ENCODE data around the gene TRMT11. TPM values are rescaled to one million over a fixed set of nuclear protein-coding genes. Genes with fewer than 3 reads are reported as not detected.

Gene TRMT11
- total and polyA plus RNA-seq, 10 of the 15 experiments (the other 5 are each of a cell fraction or from before 2014, with no cell fraction given): 34.0 to 81.1 (median 43.7) TPM

- TF ChIP-seq SUPT20H (IDR thresholded peaks at IDR 0.05; ENCODE audit: borderline replicate concordance, control insufficient read depth, low read depth, low read length): no peak
- TF ChIP-seq RUNX3 (IDR thresholded peaks at IDR 0.05; ENCODE audit: low read length): no peak
- no peak for TF ChIP-seq IKZF2 (IDR thresholded peaks at IDR 0.05)
- no peak for TF ChIP-seq POLR2A (IDR thresholded peaks at IDR 0.05; ENCODE audit: low read depth, low read length)
- TF ChIP-seq ETV6 (conservative IDR thresholded peaks at IDR 0.05 in 1 of 2, IDR thresholded peaks at IDR 0.05 in 1 of 2; ENCODE audit: borderline replicate concordance in 1 of 2, low read depth in 1 of 2): no peak
- no peak for TF ChIP-seq USF1 (IDR thresholded peaks at IDR 0.05; ENCODE audit: borderline replicate concordance, extremely low read length, insufficient read depth, low read depth, low read length)
- no peak for TF ChIP-seq ZNF217 (IDR thresholded peaks at IDR 0.05)
- no peak for TF ChIP-seq YBX1 (IDR thresholded peaks at IDR 0.05)
- no peak for TF ChIP-seq IKZF1 (conservative IDR thresholded peaks at IDR 0.05)
These were observed 45.9 kb upstream of the TRMT11 start (continued) for GRCh38 chr6:125940247-125941041.

- Histone ChIP-seq H3K79me2 (ENCODE audit: control insufficient read depth, insufficient read depth, low read length) (no peaks in the 10 kb centered on the region), H3K27ac (ENCODE audit: control insufficient read depth, insufficient read depth) (no peak overlapping the region), H3K27me3 (replicated peaks in 1 of 2; ENCODE audit: control insufficient read depth in 2 of 2, insufficient read depth in 2 of 2, low read length in 1 of 2) (no peaks in the 10 kb centered on the region), H3K9ac (ENCODE audit: control insufficient read depth, insufficient read depth, low read length) (no peak overlapping the region), H4K20me1 (ENCODE audit: control insufficient read depth, insufficient read depth) (no peaks in the 10 kb centered on the region), H3K4me2 (ENCODE audit: control insufficient read depth, insufficient read depth) (no peak overlapping the region), H3K4me1 (ENCODE audit: control insufficient read depth, insufficient read depth, low read length) (no peaks in the 10 kb centered on the region), H3K4me3 (no peak overlapping the region), H2AFZ (ENCODE audit: control insufficient read depth, low read depth, low read length) (no peak overlapping the region), H3K9me3 (replicated peaks; ENCODE audit: control insufficient read depth, insufficient read depth, low read length) (no peaks in the 10 kb centered on the region), H3K36me3 (ENCODE audit: control insufficient read depth in 2 of 2, insufficient read depth in 2 of 2, low read length in 1 of 2) (no peaks in the 10 kb centered on the region)
- in situ Hi-C loops (cut with MboI) (no loop called here), intact Hi-C loops (cut with micrococcal nuclease; ENCODE audit: unreplicated experiment) (no loop called here)
- CTCF ChIA-PET: interaction anchor here (0.9 to 3.1 kb wide), 4 partner anchors 11 to 86 kb away, joined by 3 to 10 read pairs (median 6); partner anchors contain the start of gene HINT3
- RAD21 ChIA-PET (ENCODE audit: unreplicated experiment): interaction anchor here (0.9 to 1.6 kb wide), 2 partner anchors 10 to 151 kb away, joined by 3 to 6 read pairs; no protein-coding TSS in a partner anchor
- FAIRE-seq: no peak
- no peak for ATAC-seq
- no TSS peak for BruUV-seq (replicated peaks)
- no peak for DNase-seq (ENCODE audit: low read depth, low spot score)
- 67% methylated on average over 10 of the region's 10 CpGs for WGBS (ENCODE audit: insufficient coverage, insufficient replicate concordance, low lambda C conversion rate, missing lambda C conversion rate)
- POLR2A ChIA-PET: no interaction called here
- SMC1A ChIA-PET (ENCODE audit: uncharacterized antibody, unreplicated experiment): interaction anchor here (0.6 to 1.4 kb wide), 3 partner anchors 29 to 1923 kb away, joined by 3 read pairs; no protein-coding TSS in a partner anchor
- no peak for TF ChIP-seq RELA (IDR thresholded peaks at IDR 0.05; ENCODE audit: borderline replicate concordance, partially characterized antibody)
- TF ChIP-seq, protein P1, sequence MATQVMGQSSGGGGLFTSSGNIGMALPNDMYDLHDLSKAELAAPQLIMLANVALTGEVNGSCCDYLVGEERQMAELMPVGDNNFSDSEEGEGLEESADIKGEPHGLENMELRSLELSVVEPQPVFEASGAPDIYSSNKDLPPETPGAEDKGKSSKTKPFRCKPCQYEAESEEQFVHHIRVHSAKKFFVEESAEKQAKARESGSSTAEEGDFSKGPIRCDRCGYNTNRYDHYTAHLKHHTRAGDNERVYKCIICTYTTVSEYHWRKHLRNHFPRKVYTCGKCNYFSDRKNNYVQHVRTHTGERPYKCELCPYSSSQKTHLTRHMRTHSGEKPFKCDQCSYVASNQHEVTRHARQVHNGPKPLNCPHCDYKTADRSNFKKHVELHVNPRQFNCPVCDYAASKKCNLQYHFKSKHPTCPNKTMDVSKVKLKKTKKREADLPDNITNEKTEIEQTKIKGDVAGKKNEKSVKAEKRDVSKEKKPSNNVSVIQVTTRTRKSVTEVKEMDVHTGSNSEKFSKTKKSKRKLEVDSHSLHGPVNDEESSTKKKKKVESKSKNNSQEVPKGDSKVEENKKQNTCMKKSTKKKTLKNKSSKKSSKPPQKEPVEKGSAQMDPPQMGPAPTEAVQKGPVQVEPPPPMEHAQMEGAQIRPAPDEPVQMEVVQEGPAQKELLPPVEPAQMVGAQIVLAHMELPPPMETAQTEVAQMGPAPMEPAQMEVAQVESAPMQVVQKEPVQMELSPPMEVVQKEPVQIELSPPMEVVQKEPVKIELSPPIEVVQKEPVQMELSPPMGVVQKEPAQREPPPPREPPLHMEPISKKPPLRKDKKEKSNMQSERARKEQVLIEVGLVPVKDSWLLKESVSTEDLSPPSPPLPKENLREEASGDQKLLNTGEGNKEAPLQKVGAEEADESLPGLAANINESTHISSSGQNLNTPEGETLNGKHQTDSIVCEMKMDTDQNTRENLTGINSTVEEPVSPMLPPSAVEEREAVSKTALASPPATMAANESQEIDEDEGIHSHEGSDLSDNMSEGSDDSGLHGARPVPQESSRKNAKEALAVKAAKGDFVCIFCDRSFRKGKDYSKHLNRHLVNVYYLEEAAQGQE (IDR thresholded peaks at IDR 0.05; ENCODE audit: low read depth, low read length): no peak
- TF ChIP-seq BRCA1 (IDR thresholded peaks at IDR 0.05; ENCODE audit: low read depth, low read length): no peak
- TF ChIP-seq STAT1 (conservative IDR thresholded peaks at IDR 0.05): no peak
- no peak for TF ChIP-seq MYC (IDR thresholded peaks at IDR 0.05; ENCODE audit: insufficient read depth, insufficient read length, insufficient replicate concordance, low read length, severe bottlenecking)
- TF ChIP-seq, protein P2, sequence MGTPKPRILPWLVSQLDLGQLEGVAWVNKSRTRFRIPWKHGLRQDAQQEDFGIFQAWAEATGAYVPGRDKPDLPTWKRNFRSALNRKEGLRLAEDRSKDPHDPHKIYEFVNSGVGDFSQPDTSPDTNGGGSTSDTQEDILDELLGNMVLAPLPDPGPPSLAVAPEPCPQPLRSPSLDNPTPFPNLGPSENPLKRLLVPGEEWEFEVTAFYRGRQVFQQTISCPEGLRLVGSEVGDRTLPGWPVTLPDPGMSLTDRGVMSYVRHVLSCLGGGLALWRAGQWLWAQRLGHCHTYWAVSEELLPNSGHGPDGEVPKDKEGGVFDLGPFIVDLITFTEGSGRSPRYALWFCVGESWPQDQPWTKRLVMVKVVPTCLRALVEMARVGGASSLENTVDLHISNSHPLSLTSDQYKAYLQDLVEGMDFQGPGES (IDR thresholded peaks at IDR 0.05): no peak
These were observed 43.4 kb upstream of the TRMT11 start for GRCh38 chr6:125942672-125943527.
